Kidney epithelial cell (primary cell): ENCODE measurements around the gene DUSP14. TPM values are rescaled to one million over a fixed set of nuclear protein-coding genes. Genes with fewer than 3 reads are reported as not detected.
"Not testable (repeated sequence)": the region's sequence is repeated elsewhere in the genome, so short reads cannot be mapped to it uniquely, and the experiment has no call there.

Experiments
- DNase-seq: peaks from one replicate; pipeline ENCODE4 v3.0.0-alpha.2; 2010; ENCODE audit warnings: low read depth
- H3K27me3 ChIP-seq: 2 replicates; pipeline ENCODE4 v1.6.0; 2011; ENCODE audit warnings: low read length; ENCODE audit not compliant: control insufficient read depth, insufficient read depth
- H3K36me3 ChIP-seq: 2 replicates; pipeline ENCODE4 v1.5.1; 2011; ENCODE audit warnings: low read length; ENCODE audit not compliant: control insufficient read depth, insufficient read depth
- H3K4me3 ChIP-seq: 2 replicates; pipeline ENCODE4 v1.5.1; 2011; ENCODE audit warnings: low read depth, mild to moderate bottlenecking, control low read depth, low read length
- CTCF ChIP-seq: IDR thresholded peaks from 2 replicates; pipeline ENCODE4 v1.5.1; 2011; ENCODE audit warnings: mild to moderate bottlenecking, moderate library complexity, low read length, control low read depth, inconsistent platforms; ENCODE audit not compliant: insufficient read depth, poor library complexity, severe bottlenecking
- total RNA-seq: library from RNA; depleted of rRNA; stranded (reverse); fragments of >200 nt; gene quantifications from 2 replicates; pipeline ENCODE4 v1.2.3, GENCODE V29; 2015

Gene DUSP14
- total RNA-seq, 1 donor from 2014 or later, result 45.5 TPM

- no peak for DNase-seq
- TF ChIP-seq CTCF, result no peak
- Histone ChIP-seq H3K36me3 (peaks cover 2% of the 10 kb centered on the region), H3K27me3 (no peaks in the 10 kb centered on the region), H3K4me3 (no peak overlapping the region)
Measured at GRCh38 chr17:37505333-37505732, 15.6 kb downstream of the DUSP14 start.

- no peak for DNase-seq
- H3K36me3 ChIP-seq, result peaks cover 3% of the 10 kb centered on the region
- TF ChIP-seq CTCF, result peak; percentile 64
- no peak overlapping the region for H3K4me3 ChIP-seq
- no peaks in the 10 kb centered on the region for H3K27me3 ChIP-seq
Measured at GRCh38 chr17:37506678-37507077, 17.0 kb downstream of the DUSP14 start.

- DNase-seq, result no peak
- Histone ChIP-seq H3K36me3 (peaks cover 3% of the 10 kb centered on the region), H3K4me3 (no peak overlapping the region), H3K27me3 (no peaks in the 10 kb centered on the region)
- no peak for TF ChIP-seq CTCF
Measured at GRCh38 chr17:37507111-37507510, 17.4 kb downstream of the DUSP14 start.

- H3K27me3 ChIP-seq, result no peaks in the 10 kb centered on the region
- H3K4me3 ChIP-seq, result no peak overlapping the region
- H3K36me3 ChIP-seq, result peaks cover 5% of the 10 kb centered on the region
- DNase-seq, result no peak
- TF ChIP-seq CTCF, result no peak
Measured at GRCh38 chr17:37510056-37510455, 20.4 kb downstream of the DUSP14 start.

GRCh38 chr17:37511642-37512041 lies 22.0 kb downstream of the DUSP14 start:
- H3K36me3 ChIP-seq, H3K4me3 ChIP-seq, H3K27me3 ChIP-seq, DNase-seq: not testable (repeated sequence)

- Histone ChIP-seq H3K27me3 (no peaks in the 10 kb centered on the region), H3K4me3 (no peak overlapping the region), H3K36me3 (peaks cover 5% of the 10 kb centered on the region)
- TF ChIP-seq CTCF, result no peak
- DNase-seq, result no peak
Measured at GRCh38 chr17:37512442-37513068, 22.9 kb downstream of the DUSP14 start.
